Muscle of arm (tissue), 12 donors: Measurements from ENCODE around the gene PAX2. TPM values are rescaled to one million over a fixed set of nuclear protein-coding genes. Genes with fewer than 3 reads are reported as not detected.

Experiments used
- DNase-seq: peaks from one replicate; pipeline ENCODE4 v3.0.0-alpha.2; 2013
- polyA plus RNA-seq, 12 donors: library from polyadenylated mRNA; unstranded; fragments of 120-200 nt; gene quantifications; one replicate each; pipeline ENCODE4 v1.2.1, GENCODE V29; 2013; ENCODE audit not compliant: insufficient read length in 12 of 12

PAX2 gene
- polyA plus RNA-seq, 12 donors, result 0.03 to 1.5 (median 0.22) TPM; not detected in 7

- DNase-seq, result no peak
Observed at GRCh38 chr10:100723770-100724530, 21.4 kb upstream of the PAX2 start.

GRCh38 chr10:100724531-100725027 lies 20.8 kb upstream of the PAX2 start:
- no peak for DNase-seq

- DNase-seq, result no peak
Observed at GRCh38 chr10:100725071-100725471, 20.3 kb upstream of the PAX2 start.

- no peak for DNase-seq
Observed at GRCh38 chr10:100725869-100726426, 19.4 kb upstream of the PAX2 start.

- no peak for DNase-seq
Observed at GRCh38 chr10:100727808-100728207, 17.6 kb upstream of the PAX2 start.

GRCh38 chr10:100728928-100729861 lies 16.2 kb upstream of the PAX2 start:
- DNase-seq, result no peak

GRCh38 chr10:100729862-100730724 lies 15.3 kb upstream of the PAX2 start:
- DNase-seq, result no peak

- DNase-seq, result no peak
Observed at GRCh38 chr10:100730725-100731406, 14.5 kb upstream of the PAX2 start.

GRCh38 chr10:100731407-100732240 lies 13.8 kb upstream of the PAX2 start:
- DNase-seq, result no peak

- DNase-seq, result no peak
Observed at GRCh38 chr10:100732241-100732596, 13.2 kb upstream of the PAX2 start.

GRCh38 chr10:100733329-100733728 lies 12.1 kb upstream of the PAX2 start:
- DNase-seq, result no peak

GRCh38 chr10:100734295-100735086 lies 10.9 kb upstream of the PAX2 start:
- DNase-seq, result no peak

- DNase-seq, result no peak
Observed at GRCh38 chr10:100735087-100735336, 10.4 kb upstream of the PAX2 start.

GRCh38 chr10:100735337-100736143 lies 9.8 kb upstream of the PAX2 start:
- no peak for DNase-seq

- no peak for DNase-seq
Observed at GRCh38 chr10:100736144-100736808, 9.1 kb upstream of the PAX2 start.

GRCh38 chr10:100736809-100737354 lies 8.5 kb upstream of the PAX2 start:
- DNase-seq, result no peak

- DNase-seq, result no peak
Observed at GRCh38 chr10:100737355-100738054, 7.9 kb upstream of the PAX2 start.
